ENCODE results near the gene SLC12A7.

GRCh38 chr5:1093361-1093760 is 18.5 kb downstream of the SLC12A7 start:
- no peak for TF ChIP-seq CTCF (IDR thresholded peaks at IDR 0.05)
- TF ChIP-seq POLR2A (IDR thresholded peaks at IDR 0.05) = no peak
